T-helper 2 cell treated with Interferon-gamma antibody and Interleukin-4, amounts not matched to agents 5 μg/mL and 100 μg/mL, for 36 hours (primary cell): ENCODE measurements around the gene RARRES1.

Experiments
- DNase-seq: peaks from one replicate; pipeline ENCODE4 v3.0.0; 2021; ENCODE audit warnings: low spot score
- H3K27ac Mint-ChIP-seq: one replicate; pipeline ENCODE4 v1.8.0; 2021; ENCODE audit warnings: mild to moderate bottlenecking, mixed read lengths
- H3K27me3 Mint-ChIP-seq: one replicate; pipeline ENCODE4 v1.8.0; 2021; ENCODE audit warnings: low read depth, mixed read lengths
- H3K36me3 Mint-ChIP-seq: one replicate; pipeline ENCODE4 v1.8.0; 2021; ENCODE audit warnings: low read depth, mixed read lengths
- H3K4me1 Mint-ChIP-seq: one replicate; pipeline ENCODE4 v1.8.0; 2021; ENCODE audit warnings: low read depth, mixed read lengths
- H3K4me3 Mint-ChIP-seq: one replicate; pipeline ENCODE4 v1.8.0; 2022; ENCODE audit warnings: mild to moderate bottlenecking, moderate library complexity, mixed read lengths
- H3K9me3 Mint-ChIP-seq: one replicate; pipeline ENCODE4 v1.8.0; 2021; ENCODE audit warnings: mixed read lengths

The RARRES1 gene

GRCh38 chr3:158749526-158749925 lies 17.3 kb upstream of the RARRES1 start:
- H3K9me3 Mint-ChIP-seq = no peaks in the 10 kb centered on the region
- H3K27me3 Mint-ChIP-seq = no peaks in the 10 kb centered on the region
- DNase-seq = no peak
- no peak overlapping the region for H3K4me3 Mint-ChIP-seq
- H3K36me3 Mint-ChIP-seq = no peaks in the 10 kb centered on the region
- no peak overlapping the region for H3K27ac Mint-ChIP-seq
- H3K4me1 Mint-ChIP-seq = peaks cover 4% of the 10 kb centered on the region

- Mint-ChIP-seq H3K4me1 (peaks cover 4% of the 10 kb centered on the region), H3K27me3 (no peaks in the 10 kb centered on the region), H3K4me3 (no peak overlapping the region), H3K9me3 (no peaks in the 10 kb centered on the region), H3K27ac (no peak overlapping the region), H3K36me3 (no peaks in the 10 kb centered on the region)
- DNase-seq = no peak
These were observed 16.1 kb upstream of the RARRES1 start for GRCh38 chr3:158748237-158748828.

GRCh38 chr3:158747417-158747816 lies 15.2 kb upstream of the RARRES1 start:
- Mint-ChIP-seq H3K4me3 (no peak overlapping the region), H3K9me3 (no peaks in the 10 kb centered on the region), H3K36me3 (no peaks in the 10 kb centered on the region), H3K27ac (no peak overlapping the region), H3K4me1 (peaks cover 8% of the 10 kb centered on the region), H3K27me3 (no peaks in the 10 kb centered on the region)
- DNase-seq = no peak

DNA sequence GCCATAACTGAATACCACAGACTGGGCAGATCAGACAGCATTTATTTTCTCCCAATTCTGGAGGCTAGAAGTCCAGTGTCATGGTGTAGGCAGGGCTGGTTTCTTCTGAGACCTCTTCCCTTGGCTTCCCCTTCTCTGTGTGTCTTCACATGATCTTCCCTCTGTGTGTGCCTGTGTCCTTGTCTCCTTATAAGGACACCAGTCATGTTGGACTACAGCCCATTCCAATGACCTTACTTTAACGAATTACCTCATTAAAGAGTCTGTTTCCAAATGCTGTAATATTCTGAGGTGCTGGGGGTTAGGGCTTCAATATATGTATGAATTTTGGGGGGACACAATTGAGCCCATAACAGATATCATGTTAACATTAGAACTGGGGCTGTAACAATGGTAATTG lies 13.3 kb upstream of the RARRES1 start:
- DNase-seq = no peak
- Mint-ChIP-seq H3K9me3 (no peaks in the 10 kb centered on the region), H3K4me3 (no peak overlapping the region), H3K27ac (no peak overlapping the region), H3K36me3 (no peaks in the 10 kb centered on the region), H3K4me1 (peaks cover 14% of the 10 kb centered on the region), H3K27me3 (no peaks in the 10 kb centered on the region)

- Mint-ChIP-seq H3K4me1 (peaks cover 14% of the 10 kb centered on the region), H3K4me3 (no peak overlapping the region), H3K27me3 (no peaks in the 10 kb centered on the region), H3K36me3 (no peaks in the 10 kb centered on the region), H3K27ac (no peak overlapping the region), H3K9me3 (no peaks in the 10 kb centered on the region)
- DNase-seq = no peak
These were observed 12.5 kb upstream of the RARRES1 start for GRCh38 chr3:158744567-158745288.

DNA sequence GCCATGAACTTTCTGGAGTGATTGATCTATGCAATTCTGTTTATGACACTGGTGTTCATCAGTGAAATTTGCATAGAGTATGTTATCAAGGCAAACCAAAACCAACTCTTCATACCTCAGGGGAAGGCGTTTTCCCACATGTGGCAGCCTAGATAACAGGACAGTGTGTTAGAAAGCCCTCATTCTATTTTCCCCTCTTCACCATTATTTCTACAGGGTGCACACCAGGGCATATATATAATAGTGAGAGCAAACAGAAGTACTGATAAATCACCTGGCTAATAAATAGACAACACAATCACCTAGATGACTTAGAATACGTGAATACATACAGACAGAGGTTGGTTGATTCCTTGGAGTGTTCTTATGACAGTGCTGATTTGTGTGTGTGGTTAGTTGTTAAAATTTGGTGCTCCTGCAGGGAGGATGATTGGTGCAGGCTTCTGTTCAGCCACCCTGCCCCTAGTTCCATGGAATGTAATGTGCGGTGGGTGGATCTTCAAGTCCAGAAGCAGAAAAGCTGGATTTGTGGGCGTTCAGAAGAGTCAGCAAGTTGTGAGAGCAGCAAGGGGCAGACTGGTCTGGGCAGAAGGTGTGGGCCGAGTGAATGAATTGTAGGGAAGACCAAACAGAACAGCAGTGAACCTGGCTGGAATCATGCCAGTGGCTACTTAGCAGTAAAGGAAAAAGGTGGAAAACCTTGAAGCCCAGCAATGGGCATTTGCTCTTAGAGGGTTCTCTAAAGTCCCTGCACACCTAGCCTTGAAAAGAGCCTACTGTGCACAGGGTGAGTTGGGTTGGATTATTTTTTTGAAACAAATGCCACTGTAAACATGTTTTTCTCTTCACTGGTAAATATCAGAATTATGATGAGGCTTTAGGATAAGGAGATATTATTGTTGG lies 11.7 kb upstream of the RARRES1 start:
- H3K4me1 Mint-ChIP-seq = peaks cover 14% of the 10 kb centered on the region
- H3K9me3 Mint-ChIP-seq = no peaks in the 10 kb centered on the region
- no peak overlapping the region for H3K27ac Mint-ChIP-seq
- DNase-seq = no peak
- no peaks in the 10 kb centered on the region for H3K27me3 Mint-ChIP-seq
- no peak overlapping the region for H3K4me3 Mint-ChIP-seq
- H3K36me3 Mint-ChIP-seq = no peaks in the 10 kb centered on the region

GRCh38 chr3:158742871-158743663 lies 10.8 kb upstream of the RARRES1 start:
- DNase-seq = no peak
- no peak overlapping the region for H3K4me3 Mint-ChIP-seq
- H3K4me1 Mint-ChIP-seq = peaks cover 14% of the 10 kb centered on the region
- H3K36me3 Mint-ChIP-seq = no peaks in the 10 kb centered on the region
- no peaks in the 10 kb centered on the region for H3K9me3 Mint-ChIP-seq
- no peaks in the 10 kb centered on the region for H3K27me3 Mint-ChIP-seq
- no peak overlapping the region for H3K27ac Mint-ChIP-seq

DNA sequence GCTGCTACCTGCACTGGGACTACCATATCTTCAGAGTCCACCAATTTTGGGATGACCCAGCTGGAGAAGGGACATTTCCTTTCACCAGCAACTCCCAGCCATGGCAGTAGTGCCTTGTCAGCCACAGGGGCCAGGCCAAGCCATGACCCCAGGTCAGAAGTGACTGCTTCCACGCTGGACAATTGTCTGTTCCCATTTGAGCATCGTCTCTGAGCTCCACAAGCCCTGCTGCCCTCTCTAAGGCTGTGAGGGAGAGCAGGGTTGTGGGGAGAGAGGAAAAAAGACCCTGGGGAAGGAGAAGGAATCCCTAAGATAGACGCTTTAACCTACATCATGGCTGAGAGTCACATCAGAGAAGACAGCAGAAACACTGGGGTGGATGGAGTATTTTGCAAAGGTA lies 7.4 kb upstream of the RARRES1 start:
- Mint-ChIP-seq H3K27ac (no peak overlapping the region), H3K36me3 (no peaks in the 10 kb centered on the region), H3K9me3 (peaks cover 9% of the 10 kb centered on the region), H3K4me1 (peaks cover 10% of the 10 kb centered on the region), H3K4me3 (no peak overlapping the region), H3K27me3 (no peaks in the 10 kb centered on the region)
- no peak for DNase-seq

GRCh38 chr3:158739078-158739477 lies 6.8 kb upstream of the RARRES1 start:
- no peak overlapping the region for H3K4me3 Mint-ChIP-seq
- H3K9me3 Mint-ChIP-seq = peaks cover 9% of the 10 kb centered on the region
- H3K27me3 Mint-ChIP-seq = no peaks in the 10 kb centered on the region
- H3K4me1 Mint-ChIP-seq = peaks cover 10% of the 10 kb centered on the region
- H3K27ac Mint-ChIP-seq = no peak overlapping the region
- no peak for DNase-seq
- H3K36me3 Mint-ChIP-seq = no peaks in the 10 kb centered on the region

- Mint-ChIP-seq H3K4me3 (no peak overlapping the region), H3K27me3 (peaks cover 2% of the 10 kb centered on the region), H3K36me3 (no peaks in the 10 kb centered on the region), H3K9me3 (peaks cover 9% of the 10 kb centered on the region), H3K27ac (no peak overlapping the region), H3K4me1 (peaks cover 10% of the 10 kb centered on the region)
- no peak for DNase-seq
These were observed 6.4 kb upstream of the RARRES1 start for GRCh38 chr3:158738653-158739052.

DNA sequence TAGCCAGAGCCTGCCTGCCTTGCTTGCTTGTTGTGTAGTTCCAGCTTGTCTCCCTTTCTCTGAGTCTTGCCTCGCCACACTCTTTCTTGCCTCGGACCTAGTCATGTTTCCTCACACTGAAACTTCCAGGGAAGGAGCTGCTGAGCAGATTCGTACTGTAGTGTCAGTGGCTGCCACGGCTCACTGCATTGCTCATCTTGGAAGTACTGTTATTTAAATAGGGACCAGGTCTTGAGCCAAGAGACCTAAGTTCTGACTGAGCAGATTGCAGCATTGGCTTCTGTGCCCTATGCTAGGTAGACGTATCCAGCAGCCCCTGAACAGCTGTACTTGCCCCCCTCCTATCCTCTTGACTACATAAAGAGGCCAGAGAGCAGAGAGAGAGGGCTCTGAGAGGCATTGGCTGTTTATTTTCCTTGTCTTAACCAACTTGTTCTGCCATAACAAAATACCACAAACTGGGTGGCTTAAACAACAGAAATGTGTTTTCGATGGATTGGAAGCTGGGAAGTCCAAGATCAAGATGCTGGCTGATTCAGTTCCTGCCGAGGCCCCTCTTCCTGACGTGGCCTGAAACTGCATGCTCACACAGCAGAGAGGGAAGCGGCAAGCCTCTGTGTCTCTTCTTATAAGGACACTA lies 5.8 kb upstream of the RARRES1 start:
- peaks cover 9% of the 10 kb centered on the region for H3K9me3 Mint-ChIP-seq
- H3K4me1 Mint-ChIP-seq = peaks cover 10% of the 10 kb centered on the region
- no peak for DNase-seq
- H3K36me3 Mint-ChIP-seq = no peaks in the 10 kb centered on the region
- peaks cover 3% of the 10 kb centered on the region for H3K27me3 Mint-ChIP-seq
- H3K4me3 Mint-ChIP-seq = no peak overlapping the region
- H3K27ac Mint-ChIP-seq = no peak overlapping the region

- Mint-ChIP-seq H3K4me3 (no peak overlapping the region), H3K4me1 (peaks cover 6% of the 10 kb centered on the region), H3K27me3 (peaks cover 3% of the 10 kb centered on the region), H3K9me3 (peaks cover 9% of the 10 kb centered on the region), H3K36me3 (no peaks in the 10 kb centered on the region), H3K27ac (no peak overlapping the region)
- no peak for DNase-seq
These were observed 5.2 kb upstream of the RARRES1 start for GRCh38 chr3:158737410-158737809.

DNA sequence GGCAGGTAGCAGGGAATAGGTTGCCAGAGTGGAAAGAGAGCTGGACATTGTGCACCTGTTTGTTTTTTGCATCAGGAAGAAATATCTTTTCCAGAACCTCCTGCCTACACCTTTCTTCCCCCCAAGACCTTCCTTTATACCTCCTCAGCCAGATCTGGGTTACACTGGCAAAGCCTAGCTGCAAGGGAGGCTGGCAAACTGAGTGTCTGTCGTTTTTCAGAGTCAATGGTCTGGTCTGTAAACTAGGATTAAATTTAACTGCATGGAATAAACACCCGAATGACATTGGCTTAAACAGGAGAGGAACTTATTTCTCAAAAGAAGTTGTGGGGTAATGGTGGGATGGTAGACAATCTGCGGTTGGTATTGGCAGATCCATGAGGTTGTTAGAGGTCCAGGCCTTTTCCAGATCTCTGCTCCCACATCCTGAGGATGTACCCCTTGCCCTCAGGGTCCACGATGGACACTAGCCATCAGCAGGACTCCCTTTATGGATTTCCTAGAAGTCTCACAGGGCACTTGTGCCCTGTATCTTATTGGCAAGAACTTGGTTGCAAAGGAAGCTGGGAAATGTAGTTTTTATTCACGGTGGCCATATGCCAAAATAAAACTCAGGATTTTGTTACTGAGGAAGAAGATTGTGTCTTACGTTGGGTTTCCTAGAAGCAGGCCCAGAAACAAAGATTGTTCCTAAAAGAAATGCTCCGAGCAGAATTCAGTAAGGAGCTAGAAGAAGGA lies 3.2 kb upstream of the RARRES1 start:
- Mint-ChIP-seq H3K36me3 (no peaks in the 10 kb centered on the region), H3K4me1 (peaks cover 1% of the 10 kb centered on the region), H3K27ac (no peak overlapping the region), H3K27me3 (peaks cover 3% of the 10 kb centered on the region), H3K9me3 (peaks cover 9% of the 10 kb centered on the region), H3K4me3 (no peak overlapping the region)
- DNase-seq = no peak
